GM12878 (cell line): Measurements from ENCODE around the gene PRRX2. TPM values are rescaled to one million over a fixed set of nuclear protein-coding genes. Genes with fewer than 3 reads are reported as not detected.

Experiments used
- ATAC-seq: fragments of 200-7000 bp; cut with Tn5 transposase; 3 replicates; pipeline ENCODE4 v1.9.1; 2020; ENCODE audit warnings: mild to moderate bottlenecking, moderate library complexity
- BruUV-seq: library from RNA; stranded (reverse); fragments of 400-500 nt; replicated peaks from 2 replicates; lab custom pipeline; 2021; lab: Mats Ljungman, UMichigan
- CTCF ChIA-PET: fragments of 300-600 bp; sonication (Branson Sonifier 250); formaldehyde crosslinking; extraction: SDS; loops from one replicate; lab custom pipeline; 2021; ENCODE audit warnings: inconsistent platforms; lab: Yijun Ruan, JAX
- POLR2A ChIA-PET: fragments of 350-600 bp; formaldehyde crosslinking; extraction: SDS; loops from one replicate; lab custom pipeline; 2021; ENCODE audit warnings: inconsistent platforms; lab: Charles Lee
- RAD21 ChIA-PET: fragments of 300-600 bp; sonication (Branson Sonifier 250); formaldehyde crosslinking; loops from one replicate; lab custom pipeline; 2023; ENCODE audit warnings: antibody characterized with exemption; ENCODE audit not compliant: unreplicated experiment; lab: Charles Lee
- SMC1A ChIA-PET: fragments of 300-600 bp; sonication (Branson Sonifier 250); formaldehyde crosslinking; loops from one replicate; lab custom pipeline; 2023; ENCODE audit not compliant: unreplicated experiment, uncharacterized antibody; lab: Charles Lee
- DNase-seq: peaks from one replicate; pipeline ENCODE4 v3.0.0-alpha.2; 2011; ENCODE audit warnings: low read depth, low spot score
- FAIRE-seq: peaks from 3 replicates; lab custom pipeline; 2011; peaks lifted over from hg19 to GRCh38; lab: Jason Lieb, UNC
- H2AFZ ChIP-seq: 2 replicates; pipeline ENCODE4 v1.6.0; 2011; ENCODE audit warnings: low read depth, low read length, control low read depth; ENCODE audit not compliant: control insufficient read depth
- H3K27ac ChIP-seq: 2 replicates; pipeline ENCODE4 v1.5.1; 2011; ENCODE audit warnings: control low read depth; ENCODE audit not compliant: control insufficient read depth, insufficient read depth
- H3K27me3 ChIP-seq, 2 experiments: replicated peaks in 1 of 2; 2 replicates each; pipeline versions ENCODE4 v1.6.0 to v1.6.1; 2011; ENCODE audit warnings: low read length in 1 of 2; ENCODE audit not compliant: control insufficient read depth in 2 of 2, insufficient read depth in 2 of 2
- H3K36me3 ChIP-seq, 2 experiments: 2 replicates each; pipeline ENCODE4 v1.5.1; 2011; ENCODE audit warnings: low read length in 1 of 2; ENCODE audit not compliant: control insufficient read depth in 2 of 2, insufficient read depth in 2 of 2
- H3K4me1 ChIP-seq: 2 replicates; pipeline ENCODE4 v1.6.1; 2011; ENCODE audit warnings: mild to moderate bottlenecking, low read length, moderate library complexity, mixed read lengths; ENCODE audit not compliant: control insufficient read depth, insufficient read depth
- H3K4me2 ChIP-seq: 2 replicates; pipeline ENCODE4 v1.6.0; 2011; ENCODE audit warnings: control low read depth; ENCODE audit not compliant: control insufficient read depth, insufficient read depth
- H3K4me3 ChIP-seq: fragments of 200-600 bp; sonication (generic); 2 replicates; pipeline ENCODE4 v1.5.1; 2016
- H3K79me2 ChIP-seq: 2 replicates; pipeline ENCODE4 v1.6.0; 2011; ENCODE audit warnings: low read length; ENCODE audit not compliant: control insufficient read depth, insufficient read depth
- H3K9ac ChIP-seq: 2 replicates; pipeline ENCODE4 v1.8.0; 2011; ENCODE audit warnings: low read length, control low read depth, mixed read lengths; ENCODE audit not compliant: control insufficient read depth, insufficient read depth
- H3K9me3 ChIP-seq: replicated peaks from 3 replicates; pipeline ENCODE4 v1.5.1; 2011; ENCODE audit warnings: mild to moderate bottlenecking, low read length; ENCODE audit not compliant: control insufficient read depth, insufficient read depth
- H4K20me1 ChIP-seq: 2 replicates; pipeline ENCODE4 v1.6.0; 2011; ENCODE audit not compliant: control insufficient read depth, insufficient read depth
- KLF5 ChIP-seq: fragments of 450-650 bp; IDR thresholded peaks from 2 replicates; pipeline ENCODE4 v1.6.1; 2014; ENCODE audit warnings: mild to moderate bottlenecking; ENCODE audit not compliant: partially characterized antibody
- TCF3 ChIP-seq: IDR thresholded peaks from 2 replicates; pipeline ENCODE4 v1.6.1; 2012; ENCODE audit warnings: low read depth, mild to moderate bottlenecking, low read length, borderline replicate concordance; ENCODE audit not compliant: insufficient read depth
- WGBS: methylation state at CpG from one replicate; pipeline ENCODE4 v1.1.6; 2016; ENCODE audit warnings: low lambda C conversion rate; ENCODE audit not compliant: insufficient replicate concordance, insufficient coverage; ENCODE audit errors: missing lambda C conversion rate; 5-methylcytosine and 5-hydroxymethylcytosine counted together
- in situ Hi-C: fragments of 300-500 bp; cut with MboI; formaldehyde crosslinking; loops from 9 replicates; pipeline ENCODE4 v1.14.3; 2018; ENCODE audit warnings: mixed read lengths
- intact Hi-C: fragments of 100-400 bp; cut with micrococcal nuclease; formaldehyde crosslinking; loops from one replicate; pipeline ENCODE4 v1.14.2; 2022; ENCODE audit not compliant: unreplicated experiment
- polyA plus RNA-seq, 11 experiments: library from polyadenylated mRNA; depleted of rRNA in 4 of 11; unstranded in 6 of 11; stranded (reverse) in 5 of 11; fragments of >200 nt; fragmentation: Nextera tagmentation in 4 of 11; fragmentation: Illumina TruSeq in 1 of 11; extraction: Ambion mirVana in 4 of 11; extraction: Trizol in 1 of 11; gene quantifications; 1 replicate in 1 of 11; 2 replicates in 10 of 11; pipeline versions ENCODE4 v1.2.1 to v1.2.3, GENCODE V29; 2011 to 2016; ENCODE audit warnings: inconsistent platforms in 2 of 11, missing spikeins in 2 of 11, low read depth in 1 of 11
- total RNA-seq, 4 experiments: library from RNA; depleted of rRNA in 3 of 4; stranded (reverse); fragments of >200 nt in 3 of 4; fragmentation: Illumina TruSeq in 1 of 4; extraction: Trizol in 1 of 4; gene quantifications; 2 replicates each; pipeline versions ENCODE4 v1.2.1 to v1.2.3, GENCODE V29; 2013 to 2021
- TF ChIP-seq, protein P1 (sequence below): IDR thresholded peaks from 2 replicates; pipeline ENCODE4 v1.6.1; 2011; ENCODE audit warnings: borderline replicate concordance, low read depth, mild to moderate bottlenecking, moderate library complexity, mixed read lengths, low read length; ENCODE audit not compliant: insufficient read depth; ENCODE audit errors: extremely low read length
- TF ChIP-seq, protein P2 (sequence below): IDR thresholded peaks from 2 replicates; pipeline ENCODE4 v1.6.1; 2012; ENCODE audit warnings: improper control_type of control experiment, low read depth, low read length; ENCODE audit not compliant: insufficient replicate concordance

Gene PRRX2
- total and polyA plus RNA-seq, 10 of the 15 experiments (the other 5 are each of a cell fraction or from before 2014, with no cell fraction given): not detected

DNA sequence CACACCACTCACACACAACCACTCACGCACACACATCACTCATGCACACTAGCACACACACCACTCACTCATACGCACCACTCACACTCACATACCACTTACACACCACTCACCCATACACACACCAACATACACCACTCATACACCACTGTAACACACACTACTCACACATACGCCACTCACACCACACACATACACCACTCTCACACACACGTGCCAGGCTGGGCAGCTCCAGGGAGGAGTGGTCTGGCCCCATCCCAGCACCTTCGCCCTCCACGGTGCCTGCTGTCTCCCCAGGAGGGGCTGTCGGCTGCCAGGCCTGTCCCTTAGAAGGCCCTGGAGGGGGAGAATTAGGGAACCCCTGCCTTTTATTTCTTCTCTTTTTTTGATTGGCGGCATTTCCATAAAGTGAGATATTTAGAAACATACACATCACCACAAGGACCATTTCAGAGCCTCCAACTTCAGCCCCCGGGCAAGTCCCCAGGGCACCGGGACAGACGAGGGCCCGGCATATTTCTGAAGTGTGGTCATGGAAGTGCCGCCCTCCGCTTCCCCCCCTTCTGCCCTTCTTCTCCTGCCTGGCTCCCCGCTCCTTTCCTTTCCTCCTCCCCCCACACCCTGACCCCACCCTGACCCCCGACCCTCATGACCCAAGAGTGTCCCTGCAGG lies 17.2 kb upstream of the PRRX2 start:
- 65% methylated on average over 15 of the region's 16 CpGs for WGBS
- Histone ChIP-seq H3K4me2 (no peak overlapping the region), H2AFZ (no peak overlapping the region), H3K36me3 (no peaks in the 10 kb centered on the region), H3K9me3 (no peaks in the 10 kb centered on the region), H3K4me3 (no peak overlapping the region), H4K20me1 (no peaks in the 10 kb centered on the region), H3K9ac (no peak overlapping the region), H3K79me2 (no peaks in the 10 kb centered on the region), H3K4me1 (no peaks in the 10 kb centered on the region), H3K27me3 (no peaks in the 10 kb centered on the region; a peak in 1 of 4 replicates), H3K27ac (no peak overlapping the region)
- in situ Hi-C loops (loop anchor here (5.0 kb wide), 1 partner anchor 134 kb away; no protein-coding TSS in a partner anchor), intact Hi-C loops (no loop called here)
- FAIRE-seq: no peak
- BruUV-seq: no TSS peak
- POLR2A ChIA-PET: no interaction called here
- no peak for TF ChIP-seq KLF5
- TF ChIP-seq, protein P1, sequence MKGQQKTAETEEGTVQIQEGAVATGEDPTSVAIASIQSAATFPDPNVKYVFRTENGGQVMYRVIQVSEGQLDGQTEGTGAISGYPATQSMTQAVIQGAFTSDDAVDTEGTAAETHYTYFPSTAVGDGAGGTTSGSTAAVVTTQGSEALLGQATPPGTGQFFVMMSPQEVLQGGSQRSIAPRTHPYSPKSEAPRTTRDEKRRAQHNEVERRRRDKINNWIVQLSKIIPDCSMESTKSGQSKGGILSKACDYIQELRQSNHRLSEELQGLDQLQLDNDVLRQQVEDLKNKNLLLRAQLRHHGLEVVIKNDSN: no peak
- TF ChIP-seq, protein P2, sequence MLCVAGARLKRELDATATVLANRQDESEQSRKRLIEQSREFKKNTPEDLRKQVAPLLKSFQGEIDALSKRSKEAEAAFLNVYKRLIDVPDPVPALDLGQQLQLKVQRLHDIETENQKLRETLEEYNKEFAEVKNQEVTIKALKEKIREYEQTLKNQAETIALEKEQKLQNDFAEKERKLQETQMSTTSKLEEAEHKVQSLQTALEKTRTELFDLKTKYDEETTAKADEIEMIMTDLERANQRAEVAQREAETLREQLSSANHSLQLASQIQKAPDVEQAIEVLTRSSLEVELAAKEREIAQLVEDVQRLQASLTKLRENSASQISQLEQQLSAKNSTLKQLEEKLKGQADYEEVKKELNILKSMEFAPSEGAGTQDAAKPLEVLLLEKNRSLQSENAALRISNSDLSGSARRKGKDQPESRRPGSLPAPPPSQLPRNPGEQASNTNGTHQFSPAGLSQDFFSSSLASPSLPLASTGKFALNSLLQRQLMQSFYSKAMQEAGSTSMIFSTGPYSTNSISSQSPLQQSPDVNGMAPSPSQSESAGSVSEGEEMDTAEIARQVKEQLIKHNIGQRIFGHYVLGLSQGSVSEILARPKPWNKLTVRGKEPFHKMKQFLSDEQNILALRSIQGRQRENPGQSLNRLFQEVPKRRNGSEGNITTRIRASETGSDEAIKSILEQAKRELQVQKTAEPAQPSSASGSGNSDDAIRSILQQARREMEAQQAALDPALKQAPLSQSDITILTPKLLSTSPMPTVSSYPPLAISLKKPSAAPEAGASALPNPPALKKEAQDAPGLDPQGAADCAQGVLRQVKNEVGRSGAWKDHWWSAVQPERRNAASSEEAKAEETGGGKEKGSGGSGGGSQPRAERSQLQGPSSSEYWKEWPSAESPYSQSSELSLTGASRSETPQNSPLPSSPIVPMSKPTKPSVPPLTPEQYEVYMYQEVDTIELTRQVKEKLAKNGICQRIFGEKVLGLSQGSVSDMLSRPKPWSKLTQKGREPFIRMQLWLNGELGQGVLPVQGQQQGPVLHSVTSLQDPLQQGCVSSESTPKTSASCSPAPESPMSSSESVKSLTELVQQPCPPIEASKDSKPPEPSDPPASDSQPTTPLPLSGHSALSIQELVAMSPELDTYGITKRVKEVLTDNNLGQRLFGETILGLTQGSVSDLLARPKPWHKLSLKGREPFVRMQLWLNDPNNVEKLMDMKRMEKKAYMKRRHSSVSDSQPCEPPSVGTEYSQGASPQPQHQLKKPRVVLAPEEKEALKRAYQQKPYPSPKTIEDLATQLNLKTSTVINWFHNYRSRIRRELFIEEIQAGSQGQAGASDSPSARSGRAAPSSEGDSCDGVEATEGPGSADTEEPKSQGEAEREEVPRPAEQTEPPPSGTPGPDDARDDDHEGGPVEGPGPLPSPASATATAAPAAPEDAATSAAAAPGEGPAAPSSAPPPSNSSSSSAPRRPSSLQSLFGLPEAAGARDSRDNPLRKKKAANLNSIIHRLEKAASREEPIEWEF: no peak
- TF ChIP-seq TCF3: peak; percentile 50; the same call in 1 of the 2 replicates
- DNase-seq: no peak
- RAD21 ChIA-PET: no interaction called here
- ATAC-seq: no peak
- CTCF ChIA-PET: no interaction called here
- SMC1A ChIA-PET: no interaction called here
